MM.1S (cell line): ENCODE data around the gene CHMP5.

Experiments used
- DNase-seq: peaks from one replicate; pipeline ENCODE4 v3.0.0-alpha.2; 2015
- H2AFZ ChIP-seq: fragments of 300-600 bp; sonication (generic); 2 replicates; pipeline ENCODE4 v1.6.0; 2016; ENCODE audit warnings: antibody characterized with exemption, low read length
- H3F3A ChIP-seq: fragments of 300-600 bp; sonication (generic); 2 replicates; pipeline ENCODE4 v1.6.1; 2016; ENCODE audit warnings: mild to moderate bottlenecking, antibody characterized with exemption, low read length, moderate library complexity, mixed read lengths; ENCODE audit not compliant: insufficient read depth
- H3K27ac ChIP-seq: fragments of 300-600 bp; sonication (generic); 2 replicates; pipeline ENCODE4 v1.5.1; 2016; ENCODE audit warnings: mild to moderate bottlenecking, low read length
- H3K27me3 ChIP-seq: fragments of 300-600 bp; sonication (generic); replicated peaks from 2 replicates; pipeline ENCODE4 v1.6.0; 2016; ENCODE audit warnings: low read length; ENCODE audit not compliant: insufficient read depth
- H3K36me3 ChIP-seq: fragments of 300-600 bp; sonication (generic); replicated peaks from 2 replicates; pipeline ENCODE4 v1.6.1; 2016; ENCODE audit warnings: mild to moderate bottlenecking, low read length, mixed read lengths; ENCODE audit not compliant: insufficient read depth
- H3K4me1 ChIP-seq: fragments of 300-600 bp; sonication (generic); 2 replicates; pipeline ENCODE4 v1.6.1; 2016; ENCODE audit warnings: low read length, mixed read lengths
- H3K4me2 ChIP-seq: fragments of 300-600 bp; sonication (generic); 2 replicates; pipeline ENCODE4 v1.6.0; 2016; ENCODE audit warnings: low read depth, low read length
- H3K4me3 ChIP-seq: fragments of 300-600 bp; sonication (generic); 2 replicates; pipeline ENCODE4 v1.5.1; 2016; ENCODE audit warnings: low read length, mixed read lengths
- H3K79me2 ChIP-seq: fragments of 300-600 bp; sonication (generic); 2 replicates; pipeline ENCODE4 v1.6.1; 2016; ENCODE audit warnings: mixed run types, low read length, mixed read lengths
- H3K9ac ChIP-seq: fragments of 300-600 bp; sonication (generic); 2 replicates; pipeline ENCODE4 v1.6.1; 2016; ENCODE audit warnings: low read length, mixed read lengths
- H3K9me2 ChIP-seq: fragments of 300-600 bp; sonication (generic); replicated peaks from 2 replicates; pipeline ENCODE4 v1.6.1; 2016; ENCODE audit warnings: mild to moderate bottlenecking, low read length, mixed read lengths; ENCODE audit not compliant: insufficient read depth
- H3K9me3 ChIP-seq: fragments of 300-600 bp; sonication (generic); replicated peaks from 2 replicates; pipeline ENCODE4 v1.6.1; 2016; ENCODE audit warnings: mild to moderate bottlenecking, low read length, mixed read lengths; ENCODE audit not compliant: insufficient read depth
- H4K20me1 ChIP-seq: fragments of 300-600 bp; sonication (generic); 2 replicates; pipeline ENCODE4 v1.6.1; 2016; ENCODE audit warnings: mild to moderate bottlenecking, low read length, moderate library complexity, mixed read lengths; ENCODE audit not compliant: insufficient read depth
- EZH2 ChIP-seq: fragments of 300-600 bp; sonication (generic); optimal IDR thresholded peaks from 2 replicates; pipeline ENCODE3; 2017; ENCODE audit warnings: low read depth, mild to moderate bottlenecking, antibody characterized with exemption, low read length, mixed read lengths
- EZH2phosphoT487 ChIP-seq: fragments of 300-600 bp; sonication (generic); IDR thresholded peaks from 2 replicates; pipeline ENCODE4 v1.6.1; 2018; ENCODE audit warnings: antibody characterized with exemption, low read length
- TF ChIP-seq, protein P1 (sequence below): fragments of 300-600 bp; sonication (generic); IDR thresholded peaks from 2 replicates; pipeline ENCODE4 v1.5.1; 2016; ENCODE audit warnings: antibody characterized with exemption, low read length, mixed read lengths

Gene CHMP5

DNA sequence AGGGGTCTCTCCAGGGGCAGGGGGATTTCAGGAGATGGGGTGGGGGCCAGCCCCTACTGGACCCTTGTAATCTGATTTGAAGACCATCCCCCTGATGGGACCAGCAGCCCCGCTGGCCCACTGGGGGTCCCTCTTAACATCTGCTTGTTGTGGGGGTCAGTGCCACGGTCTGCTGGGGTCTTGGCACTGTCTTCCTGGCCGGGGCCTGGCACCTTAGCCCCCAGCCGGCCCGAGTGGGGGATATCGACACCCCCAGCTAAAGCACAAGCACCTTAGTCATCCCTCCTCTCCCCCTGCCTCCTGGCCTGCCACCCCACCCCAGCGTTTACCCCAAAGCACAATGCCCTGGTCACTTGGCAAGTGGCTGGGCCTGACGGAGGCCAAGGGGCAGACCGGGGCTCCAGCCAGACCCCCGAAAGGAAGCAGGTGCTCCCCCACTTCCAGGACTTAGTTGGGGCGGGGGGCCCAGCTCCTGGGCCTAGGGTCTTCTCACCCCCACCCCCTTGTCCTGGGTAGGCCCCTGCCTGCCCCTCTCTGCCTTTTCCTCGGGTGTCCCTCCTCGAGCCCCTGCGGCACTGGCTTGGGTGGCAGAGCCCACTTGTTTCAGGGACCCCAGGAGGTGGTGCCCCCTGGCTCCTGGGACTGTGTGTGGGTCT is 24.1 kb downstream of the CHMP5 start:
- Histone ChIP-seq H3K27ac (no peak overlapping the region), H3K79me2 (peaks cover 36% of the 10 kb centered on the region), H3K27me3 (no peaks in the 10 kb centered on the region), H3F3A (peaks cover 27% of the 10 kb centered on the region), H3K36me3 (peaks cover 4% of the 10 kb centered on the region), H3K9me2 (no peaks in the 10 kb centered on the region), H2AFZ (no peak overlapping the region), H3K4me3 (no peak overlapping the region), H3K4me1 (peaks cover 25% of the 10 kb centered on the region), H3K4me2 (no peak overlapping the region), H3K9me3 (no peaks in the 10 kb centered on the region), H4K20me1 (no peaks in the 10 kb centered on the region), H3K9ac (no peak overlapping the region)
- TF ChIP-seq EZH2phosphoT487 (no peak), EZH2 (no peak)
- TF ChIP-seq, protein P1, sequence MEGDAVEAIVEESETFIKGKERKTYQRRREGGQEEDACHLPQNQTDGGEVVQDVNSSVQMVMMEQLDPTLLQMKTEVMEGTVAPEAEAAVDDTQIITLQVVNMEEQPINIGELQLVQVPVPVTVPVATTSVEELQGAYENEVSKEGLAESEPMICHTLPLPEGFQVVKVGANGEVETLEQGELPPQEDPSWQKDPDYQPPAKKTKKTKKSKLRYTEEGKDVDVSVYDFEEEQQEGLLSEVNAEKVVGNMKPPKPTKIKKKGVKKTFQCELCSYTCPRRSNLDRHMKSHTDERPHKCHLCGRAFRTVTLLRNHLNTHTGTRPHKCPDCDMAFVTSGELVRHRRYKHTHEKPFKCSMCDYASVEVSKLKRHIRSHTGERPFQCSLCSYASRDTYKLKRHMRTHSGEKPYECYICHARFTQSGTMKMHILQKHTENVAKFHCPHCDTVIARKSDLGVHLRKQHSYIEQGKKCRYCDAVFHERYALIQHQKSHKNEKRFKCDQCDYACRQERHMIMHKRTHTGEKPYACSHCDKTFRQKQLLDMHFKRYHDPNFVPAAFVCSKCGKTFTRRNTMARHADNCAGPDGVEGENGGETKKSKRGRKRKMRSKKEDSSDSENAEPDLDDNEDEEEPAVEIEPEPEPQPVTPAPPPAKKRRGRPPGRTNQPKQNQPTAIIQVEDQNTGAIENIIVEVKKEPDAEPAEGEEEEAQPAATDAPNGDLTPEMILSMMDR: no peak
- no peak for DNase-seq

DNA sequence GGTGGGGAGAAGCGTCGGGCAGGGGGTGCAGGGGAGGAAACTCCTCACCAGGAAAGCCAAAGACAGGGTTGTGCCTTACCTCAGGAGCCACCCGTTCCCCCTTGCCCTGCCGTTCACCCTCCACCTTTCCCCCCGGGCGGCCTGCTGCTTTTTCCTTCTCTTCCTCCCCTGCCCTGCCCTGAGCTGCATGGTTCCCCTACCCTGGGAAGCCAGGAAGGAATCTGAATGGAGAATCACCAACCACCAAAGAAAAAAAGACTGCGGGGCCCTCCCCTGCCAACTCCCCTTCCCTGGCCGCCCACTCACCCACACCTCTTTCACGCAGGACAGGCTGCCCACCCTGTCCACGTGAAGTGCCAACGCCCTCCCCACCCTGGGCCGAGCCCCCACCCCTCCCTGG is 24.6 kb downstream of the CHMP5 start:
- H3K9me2 ChIP-seq: no peaks in the 10 kb centered on the region
- peak overlapping the region; percentile 62; the same call in 1 of the 2 replicates for H3K4me2 ChIP-seq
- H3F3A ChIP-seq: peaks cover 32% of the 10 kb centered on the region
- DNase-seq: no peak
- H3K79me2 ChIP-seq: peaks cover 42% of the 10 kb centered on the region
- no peaks in the 10 kb centered on the region for H3K9me3 ChIP-seq
- H3K9ac ChIP-seq: peak overlapping the region; percentile 98
- no peak for TF ChIP-seq EZH2
- TF ChIP-seq, protein P1: no peak
- no peak for TF ChIP-seq EZH2phosphoT487
- H3K36me3 ChIP-seq: peaks cover 4% of the 10 kb centered on the region
- H3K27me3 ChIP-seq: no peaks in the 10 kb centered on the region
- H3K27ac ChIP-seq: peak overlapping the region; percentile 97; the same call in 1 of the 2 replicates
- H3K4me1 ChIP-seq: peaks cover 31% of the 10 kb centered on the region
- H3K4me3 ChIP-seq: peak overlapping the region; percentile 96; the same call in 1 of the 2 replicates
- H4K20me1 ChIP-seq: no peaks in the 10 kb centered on the region
- no peak overlapping the region for H2AFZ ChIP-seq

DNA sequence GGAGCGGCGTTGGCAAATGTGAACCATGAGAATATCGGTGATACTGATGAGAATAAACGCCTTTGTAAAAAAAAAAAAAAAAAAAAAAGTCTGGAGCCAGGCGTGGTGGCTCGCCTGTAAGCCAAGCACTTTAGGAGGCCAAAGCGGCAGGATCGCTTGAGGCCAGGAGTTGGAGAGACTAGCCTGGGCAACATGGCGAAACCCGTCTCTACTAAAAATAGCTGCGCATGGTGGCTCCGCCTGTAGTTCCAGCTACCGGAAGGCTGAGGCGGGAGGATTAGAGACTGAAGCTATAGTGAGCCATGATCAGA is 25.0 kb downstream of the CHMP5 start:
- Histone ChIP-seq H3K36me3 (peaks cover 4% of the 10 kb centered on the region), H3K4me2 (peak overlapping the region; percentile 62; the same call in 1 of the 2 replicates), H3K4me1 (peaks cover 35% of the 10 kb centered on the region), H3K79me2 (peaks cover 45% of the 10 kb centered on the region), H3K4me3 (peak overlapping the region; percentile 96), H3K27ac (peak overlapping the region; percentile 97), H3K9me2 (no peaks in the 10 kb centered on the region), H3K9me3 (no peaks in the 10 kb centered on the region), H3F3A (peaks cover 36% of the 10 kb centered on the region), H3K9ac (peak overlapping the region; percentile 98), H2AFZ (peak overlapping the region; percentile 44; the same call in 1 of the 2 replicates), H4K20me1 (no peaks in the 10 kb centered on the region), H3K27me3 (no peaks in the 10 kb centered on the region)
- DNase-seq: no peak
- TF ChIP-seq EZH2: no peak
- TF ChIP-seq, protein P1: no peak
- no peak for TF ChIP-seq EZH2phosphoT487
